Raji (cell line): ENCODE data around the gene KCNK10.

ENCODE experiments used
- POLR2A ChIP-seq: IDR thresholded peaks from 2 replicates; pipeline ENCODE4 v1.6.1; 2011; ENCODE audit warnings: low read depth, low read length, control low read depth; ENCODE audit not compliant: insufficient read depth

KCNK10 gene

GRCh38 chr14:88258021-88258420 is 65.0 kb downstream of the KCNK10 start:
- no peak for TF ChIP-seq POLR2A

DNA sequence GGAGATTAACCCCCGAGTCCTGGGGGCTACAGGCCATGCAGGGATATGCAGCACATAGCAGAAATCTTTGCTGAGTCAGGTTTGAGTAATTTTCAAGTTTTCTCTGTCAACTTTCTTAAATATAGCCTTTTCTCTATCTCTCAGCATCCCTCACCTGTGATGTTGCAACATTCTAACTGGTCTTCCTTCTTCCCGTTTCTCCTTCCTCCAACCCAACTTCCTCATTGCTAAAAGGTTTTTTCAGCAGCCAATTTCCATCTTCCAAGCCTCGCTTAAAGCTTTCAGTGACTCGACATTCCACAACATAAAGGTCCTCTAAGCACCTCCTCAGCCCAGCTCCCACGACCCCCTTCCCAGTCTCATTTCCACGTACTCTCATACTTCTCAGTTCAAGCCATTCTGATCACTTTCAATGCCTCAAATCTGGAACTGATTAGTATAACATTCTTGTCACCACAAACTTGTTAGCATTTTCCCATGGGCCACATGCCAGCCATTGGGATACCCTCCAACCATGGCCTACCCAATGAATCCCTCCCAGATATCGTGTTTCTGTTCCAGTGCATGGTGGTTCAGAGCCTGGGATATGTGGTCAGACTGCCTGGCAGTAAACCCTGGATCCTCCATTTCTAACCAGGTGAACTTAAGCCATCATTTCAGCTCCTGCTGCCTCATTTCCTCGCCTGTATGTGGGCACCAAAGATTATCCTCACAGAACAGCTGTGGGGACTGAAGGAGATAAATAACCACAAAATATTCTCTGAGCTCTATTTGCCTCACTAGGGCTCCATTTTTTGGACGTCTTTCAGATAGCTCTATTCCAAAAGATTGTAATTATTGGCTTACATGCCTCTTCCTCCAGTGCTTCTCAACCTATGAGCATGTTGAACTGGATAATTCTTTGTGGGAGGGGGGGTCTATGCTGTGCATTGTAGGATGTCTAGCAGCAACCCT is 65.8 kb downstream of the KCNK10 start:
- TF ChIP-seq POLR2A, result no peak

GRCh38 chr14:88255798-88256197 is 67.3 kb downstream of the KCNK10 start:
- TF ChIP-seq POLR2A, result no peak

- TF ChIP-seq POLR2A, result no peak
These were observed 67.9 kb downstream of the KCNK10 start for GRCh38 chr14:88255196-88255595.

GRCh38 chr14:88252498-88252897 is 70.6 kb downstream of the KCNK10 start:
- TF ChIP-seq POLR2A, result no peak

DNA sequence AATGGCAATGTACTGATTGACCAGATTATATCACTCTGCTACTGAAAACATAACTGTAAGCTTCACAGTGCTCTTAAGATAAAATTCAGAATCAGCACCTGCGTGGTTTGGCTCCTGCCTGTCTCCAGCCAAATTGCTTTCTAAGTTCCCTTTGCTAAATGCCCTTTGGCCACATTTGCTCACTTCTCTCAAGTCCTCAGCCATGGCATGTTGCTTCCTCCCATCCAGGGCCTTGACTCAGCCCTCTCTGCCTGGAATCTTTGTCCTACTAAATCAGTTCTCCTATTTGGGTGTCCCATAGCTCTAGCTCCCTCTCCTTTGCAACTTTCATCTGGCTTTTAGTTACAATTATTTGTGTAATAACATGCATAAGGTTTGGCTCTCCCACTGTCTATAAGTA is 71.4 kb downstream of the KCNK10 start:
- TF ChIP-seq POLR2A, result no peak

DNA sequence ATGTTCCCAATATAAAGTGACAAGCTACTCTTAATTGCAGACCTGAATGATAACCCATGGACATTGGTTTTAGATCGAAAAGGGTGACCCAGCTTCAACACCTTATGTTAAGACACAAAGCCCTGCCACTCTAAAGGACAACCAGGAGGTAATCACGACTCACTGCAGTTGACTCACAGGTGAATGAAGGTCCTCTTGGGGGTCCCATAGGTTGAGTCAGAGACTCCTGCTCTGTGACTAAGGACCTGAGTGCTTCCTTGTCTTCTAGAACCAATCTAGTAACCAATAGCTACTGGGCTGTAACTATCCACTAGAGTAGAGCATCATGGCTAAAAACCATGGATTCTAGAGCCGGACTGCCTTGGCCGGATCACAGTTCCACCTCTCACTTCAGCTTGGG is 73.8 kb downstream of the KCNK10 start:
- no peak for TF ChIP-seq POLR2A

- TF ChIP-seq POLR2A, result no peak
These were observed 74.5 kb downstream of the KCNK10 start for GRCh38 chr14:88248606-88249005.

DNA sequence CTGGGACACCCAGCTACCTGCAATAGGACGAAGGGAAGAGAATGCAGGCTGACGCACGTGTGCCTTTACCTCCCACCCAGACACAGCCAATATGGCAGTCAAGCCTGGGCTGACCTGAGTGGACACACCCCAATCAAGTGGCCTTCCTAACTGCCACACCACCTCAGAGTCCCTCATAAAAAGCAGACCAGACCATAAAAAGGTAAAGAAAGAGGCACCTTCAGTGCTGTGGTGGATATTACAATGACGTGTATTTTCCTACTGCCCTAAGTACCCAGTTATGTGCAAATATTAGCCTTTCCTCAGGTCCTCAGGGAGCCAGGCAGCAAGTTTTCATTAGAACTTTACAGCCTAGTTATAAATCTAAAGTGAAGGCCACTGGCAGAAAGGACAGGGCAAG is 75.8 kb downstream of the KCNK10 start:
- no peak for TF ChIP-seq POLR2A

- TF ChIP-seq POLR2A, result no peak
These were observed 77.7 kb downstream of the KCNK10 start for GRCh38 chr14:88245321-88245720.

- TF ChIP-seq POLR2A, result no peak
These were observed 79.1 kb downstream of the KCNK10 start for GRCh38 chr14:88243946-88244345.

DNA sequence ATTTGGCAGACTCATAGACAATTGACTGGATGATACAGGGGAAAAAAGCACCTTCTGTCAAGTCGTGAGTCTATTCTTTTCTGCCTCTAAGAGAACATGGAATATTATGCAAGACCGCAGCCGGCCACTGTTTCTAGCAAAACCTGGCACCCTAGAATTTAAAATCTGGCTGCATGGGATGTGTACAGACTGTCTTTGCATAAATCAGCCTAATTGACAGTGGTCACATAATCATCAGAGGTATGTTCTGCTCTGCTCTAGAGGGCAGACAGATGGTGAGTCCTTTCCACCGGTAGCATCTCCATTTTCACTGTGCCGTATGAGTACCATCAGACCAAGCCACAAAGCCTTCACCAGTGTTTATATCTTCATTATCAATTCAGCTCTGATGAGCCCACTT is 80.6 kb downstream of the KCNK10 start:
- TF ChIP-seq POLR2A, result no peak

GRCh38 chr14:88241810-88242209 is 81.3 kb downstream of the KCNK10 start:
- TF ChIP-seq POLR2A, result no peak

GRCh38 chr14:88234442-88234841 is 88.6 kb downstream of the KCNK10 start:
- TF ChIP-seq POLR2A, result no peak

GRCh38 chr14:88233915-88234314 is 89.2 kb downstream of the KCNK10 start:
- TF ChIP-seq POLR2A, result no peak

DNA sequence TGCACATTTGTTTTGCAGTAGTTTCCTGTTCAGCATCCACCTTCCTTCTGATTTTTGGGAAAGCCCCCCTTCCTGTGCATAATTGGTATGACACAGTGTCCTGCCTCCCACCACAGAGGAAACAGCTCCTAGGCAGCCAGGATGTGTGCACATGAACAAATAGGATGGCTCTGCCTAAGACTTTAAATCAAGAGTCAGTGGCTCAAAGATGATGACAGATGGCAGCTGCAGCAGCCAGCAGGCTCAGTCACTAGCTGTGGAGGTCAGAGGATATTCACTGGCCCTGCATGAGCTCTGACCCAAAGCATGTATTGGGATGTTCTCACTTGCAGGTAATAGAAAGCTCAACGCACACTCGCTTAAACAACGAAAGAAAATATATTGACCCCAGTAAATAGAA is 90.3 kb downstream of the KCNK10 start:
- no peak for TF ChIP-seq POLR2A

- TF ChIP-seq POLR2A, result no peak
These were observed 91.5 kb downstream of the KCNK10 start for GRCh38 chr14:88231603-88232002.

- TF ChIP-seq POLR2A, result no peak
These were observed 93.6 kb downstream of the KCNK10 start for GRCh38 chr14:88229428-88229827.
